ENCODE measurements around the gene CUX1. TPM values are rescaled to one million over a fixed set of nuclear protein-coding genes. Genes with fewer than 3 reads are reported as not detected.
A peak's percentile ranks its signal among the peaks of the same experiment; 100 is the strongest.
"Not testable (repeated sequence)": the region's sequence is repeated elsewhere in the genome, so short reads cannot be mapped to it uniquely, and the experiment has no call there.

The CUX1 gene
- total RNA-seq, 1 donor: 46.2 TPM

DNA sequence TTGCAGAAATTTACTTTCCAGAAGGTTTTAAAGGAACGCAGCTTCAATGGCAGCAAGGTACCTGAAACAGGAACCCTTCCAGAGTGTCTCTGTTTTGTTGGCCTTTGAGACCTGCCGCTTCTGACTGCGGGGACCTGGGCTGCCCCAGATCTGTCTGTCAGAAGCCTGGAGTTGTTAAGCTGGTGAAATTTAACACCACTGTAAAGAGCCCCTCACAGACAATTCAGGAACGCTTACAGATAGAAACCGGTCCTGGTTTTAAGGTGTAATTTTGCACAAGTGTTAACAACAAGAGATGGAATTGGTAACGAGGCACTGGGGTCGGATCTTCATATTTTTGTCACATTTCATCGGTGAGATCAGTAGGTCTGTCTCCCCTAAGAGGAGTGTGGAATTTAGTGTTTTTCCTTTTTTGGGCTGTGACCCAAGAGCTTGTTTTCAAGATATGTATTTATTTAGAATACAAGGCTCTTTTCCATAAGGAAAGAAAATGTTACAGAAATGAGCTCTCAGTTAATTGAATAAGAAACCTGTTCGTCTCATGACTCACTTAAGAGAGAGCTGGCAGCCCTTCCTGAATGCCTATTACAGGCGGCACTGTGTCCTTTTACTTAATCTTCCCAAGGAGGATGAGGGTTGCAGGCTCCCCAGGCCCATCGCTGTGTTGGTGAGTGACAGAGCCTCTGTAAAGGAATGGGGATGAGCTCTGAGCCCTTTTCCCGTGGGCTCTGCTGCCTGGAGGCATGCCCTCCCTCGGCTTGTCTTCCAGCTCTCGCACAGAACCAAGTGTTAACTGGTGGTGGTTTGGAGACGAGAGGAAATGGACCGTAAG, 168.7 kb downstream of the CUX1 start:
- peak; percentile 29 for DNase-seq (ENCODE audit: low read depth)
- TF ChIP-seq CTCF (IDR thresholded peaks at IDR 0.05; ENCODE audit: insufficient read depth, low read depth, low read length): no peak

GRCh38 chr7:101987494-101987893, 170.1 kb downstream of the CUX1 start:
- no peak for DNase-seq (ENCODE audit: low read depth)
- no peak overlapping the region for H3K4me3 ChIP-seq (ENCODE audit: low read depth, low read length)
- no peak for TF ChIP-seq CTCF (IDR thresholded peaks at IDR 0.05; ENCODE audit: insufficient read depth, low read depth, low read length)

More for the DNA sequence above, 168.7 kb downstream of the CUX1 start:
- H3K4me3 ChIP-seq (ENCODE audit: low read depth, low read length): no peak overlapping the region

- DNase-seq (ENCODE audit: low read depth): peak; percentile 23
- not testable (repeated sequence) for H3K4me3 ChIP-seq (ENCODE audit: low read depth, low read length)
Measured at GRCh38 chr7:101988060-101988459, 170.6 kb downstream of the CUX1 start.

DNA sequence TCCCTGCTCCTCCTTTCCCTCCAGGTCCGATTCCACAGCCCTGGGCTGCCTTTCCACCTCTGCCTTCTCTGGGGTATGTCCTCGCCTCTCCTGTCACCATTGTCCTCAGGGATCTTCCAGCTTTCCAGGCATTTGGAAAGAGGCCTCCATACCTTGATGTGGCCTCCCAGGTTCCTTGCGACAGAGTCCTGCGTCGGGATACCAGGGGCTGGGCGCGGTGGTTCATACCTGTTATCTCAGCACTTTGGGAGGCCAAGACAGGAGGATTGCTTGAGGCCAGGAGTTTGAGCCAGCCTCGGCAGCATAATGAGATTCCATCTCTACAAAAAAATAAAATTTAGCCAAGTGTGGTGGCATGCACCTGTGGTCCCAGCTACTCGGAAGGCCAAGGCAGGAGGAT, 171.1 kb downstream of the CUX1 start:
- DNase-seq (ENCODE audit: low read depth): no peak
- no peak for TF ChIP-seq CTCF (IDR thresholded peaks at IDR 0.05; ENCODE audit: insufficient read depth, low read depth, low read length)
- H3K4me3 ChIP-seq (ENCODE audit: low read depth, low read length): no peak overlapping the region

GRCh38 chr7:101989101-101989500, 171.7 kb downstream of the CUX1 start:
- no peak for TF ChIP-seq CTCF (IDR thresholded peaks at IDR 0.05; ENCODE audit: insufficient read depth, low read depth, low read length)
- no peak overlapping the region for H3K4me3 ChIP-seq (ENCODE audit: low read depth, low read length)
- no peak for DNase-seq (ENCODE audit: low read depth)

DNA sequence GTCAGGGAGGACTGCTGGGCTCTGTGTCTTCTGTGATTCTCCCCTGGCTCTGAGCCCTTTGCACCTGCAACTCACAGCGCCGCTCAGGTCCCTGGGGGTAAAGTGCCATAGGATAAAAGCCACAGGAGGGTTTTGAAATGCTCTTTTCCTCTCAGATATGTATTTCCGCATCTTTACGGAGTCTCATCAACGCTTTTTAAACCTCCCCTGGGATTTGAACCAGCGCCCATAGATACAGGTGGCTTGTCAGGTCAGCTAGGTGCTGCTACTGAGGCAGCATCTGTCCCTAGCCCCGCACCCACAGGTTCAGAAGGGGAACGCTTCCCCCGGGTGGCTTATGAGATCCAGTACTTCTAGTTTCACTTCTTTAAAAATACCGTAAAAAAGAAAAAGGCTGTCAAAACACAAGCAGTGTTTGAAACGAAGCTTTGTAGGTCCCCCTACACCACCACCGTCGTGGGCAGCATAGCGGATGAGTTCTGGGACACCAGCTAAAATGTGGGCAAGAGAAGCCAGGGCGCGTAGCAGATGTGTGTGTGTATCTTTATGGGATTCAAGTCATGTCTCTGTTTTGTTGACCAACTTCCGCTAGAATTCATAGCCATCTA, 173.5 kb downstream of the CUX1 start:
- TF ChIP-seq CTCF (IDR thresholded peaks at IDR 0.05; ENCODE audit: insufficient read depth, low read depth, low read length): no peak
- no peak for DNase-seq (ENCODE audit: low read depth)
- H3K4me3 ChIP-seq (ENCODE audit: low read depth, low read length): no peak overlapping the region

- DNase-seq (ENCODE audit: low read depth): no peak
- no peak overlapping the region for H3K4me3 ChIP-seq (ENCODE audit: low read depth, low read length)
Measured at GRCh38 chr7:101991860-101992259, 174.4 kb downstream of the CUX1 start.

More at GRCh38 chr7:101991860-101992259, 174.4 kb downstream of the CUX1 start:
- no peak for TF ChIP-seq CTCF (IDR thresholded peaks at IDR 0.05; ENCODE audit: insufficient read depth, low read depth, low read length)

Measured in fibroblast of villous mesenchyme (primary cell).